Colonic mucosa (tissue), 4 donors: ENCODE results near the gene ADAMTS14. TPM values are rescaled to one million over a fixed set of nuclear protein-coding genes. Genes with fewer than 3 reads are reported as not detected.

ENCODE experiments used
- DNase-seq: peaks from one replicate; pipeline ENCODE4 v3.0.0-alpha.2; 2020
- H3K27ac ChIP-seq: fragments of 200-600 bp; one replicate; pipeline ENCODE4 v1.8.0; 2021
- H3K27me3 ChIP-seq: fragments of 200-600 bp; one replicate; pipeline ENCODE4 v1.8.0; 2021
- H3K36me3 ChIP-seq: fragments of 200-600 bp; one replicate; pipeline ENCODE4 v1.8.0; 2021
- H3K4me1 ChIP-seq: fragments of 200-600 bp; one replicate; pipeline ENCODE4 v1.8.0; 2021; ENCODE audit warnings: mild to moderate bottlenecking
- H3K4me3 ChIP-seq: fragments of 200-600 bp; one replicate; pipeline ENCODE4 v1.8.0; 2021
- H3K9ac ChIP-seq, 2 donors: one replicate each; pipeline ENCODE4 v1.7.0; 2013; ENCODE audit warnings: control low read depth in 2 of 2, low read depth in 2 of 2, low read length in 2 of 2
- H3K9me3 ChIP-seq: fragments of 200-600 bp; one replicate; pipeline ENCODE4 v1.8.0; 2021
- CTCF ChIP-seq: fragments of 200-600 bp; IDR thresholded peaks from one replicate; pipeline ENCODE4 v1.8.0; 2022; ENCODE audit warnings: antibody characterized with exemption, mild to moderate bottlenecking
- intact Hi-C: fragments of 100-400 bp; cut with DNase I; formaldehyde crosslinking; loops from one replicate; pipeline ENCODE4 v1.14.1; 2022
- total RNA-seq, 2 donors: library from RNA; stranded (reverse); fragmentation: NEBNext Ultra II Directional in 1 of 2; extraction: Animal tissue kit (Norgen Biotek cat#: 25700) in 1 of 2; gene quantifications; one replicate each; pipeline ENCODE4 v1.2.1, GENCODE V29; 2021
- donor health status: healthy.
- donor health status: DM: no; HTN: no; CAD: no.
- donor health status: DM: no; HTN: no; CAD: no.

ADAMTS14 gene
- total RNA-seq, 2 donors from 2014 or later, result 0.93 to 1.5 TPM

- no peak overlapping the region for H3K9ac ChIP-seq
- H3K4me3 ChIP-seq, result no peak overlapping the region
- no peak overlapping the region for H3K27ac ChIP-seq
- no peaks in the 10 kb centered on the region for H3K4me1 ChIP-seq
- TF ChIP-seq CTCF, result no peak
- DNase-seq, result peak; percentile 42
- no peaks in the 10 kb centered on the region for H3K36me3 ChIP-seq
- H3K27me3 ChIP-seq, result no peaks in the 10 kb centered on the region
- intact Hi-C loops, result no loop called here
- H3K9me3 ChIP-seq, result no peaks in the 10 kb centered on the region
Observed at GRCh38 chr10:70729763-70730357, 57.6 kb downstream of the ADAMTS14 start.

- Histone ChIP-seq H3K9me3 (no peaks in the 10 kb centered on the region), H3K9ac (no peak overlapping the region), H3K4me1 (no peaks in the 10 kb centered on the region), H3K27me3 (no peaks in the 10 kb centered on the region), H3K36me3 (no peaks in the 10 kb centered on the region), H3K27ac (no peak overlapping the region), H3K4me3 (no peak overlapping the region)
- no peak for DNase-seq
- intact Hi-C loops, result no loop called here
- no peak for TF ChIP-seq CTCF
Observed at GRCh38 chr10:70730955-70731354, 58.6 kb downstream of the ADAMTS14 start.

- no peaks in the 10 kb centered on the region for H3K9me3 ChIP-seq
- DNase-seq, result no peak
- no peaks in the 10 kb centered on the region for H3K27me3 ChIP-seq
- no peaks in the 10 kb centered on the region for H3K4me1 ChIP-seq
- no peak overlapping the region for H3K4me3 ChIP-seq
- H3K27ac ChIP-seq, result no peak overlapping the region
- H3K36me3 ChIP-seq, result no peaks in the 10 kb centered on the region
- intact Hi-C loops, result no loop called here
- no peak for TF ChIP-seq CTCF
- H3K9ac ChIP-seq, result no peak overlapping the region
Observed at GRCh38 chr10:70732569-70732968, 60.3 kb downstream of the ADAMTS14 start.

GRCh38 chr10:70733051-70733450 lies 60.7 kb downstream of the ADAMTS14 start:
- H3K27me3 ChIP-seq, result no peaks in the 10 kb centered on the region
- intact Hi-C loops, result no loop called here
- H3K4me3 ChIP-seq, result no peak overlapping the region
- no peak for TF ChIP-seq CTCF
- no peaks in the 10 kb centered on the region for H3K36me3 ChIP-seq
- H3K4me1 ChIP-seq, result no peaks in the 10 kb centered on the region
- no peak for DNase-seq
- H3K9me3 ChIP-seq, result no peaks in the 10 kb centered on the region
- no peak overlapping the region for H3K27ac ChIP-seq
- no peak overlapping the region for H3K9ac ChIP-seq

GRCh38 chr10:70735161-70735560 lies 62.9 kb downstream of the ADAMTS14 start:
- Histone ChIP-seq H3K27ac (no peak overlapping the region), H3K36me3 (no peaks in the 10 kb centered on the region), H3K27me3 (no peaks in the 10 kb centered on the region), H3K9me3 (no peaks in the 10 kb centered on the region), H3K4me1 (no peaks in the 10 kb centered on the region), H3K4me3 (no peak overlapping the region), H3K9ac (no peak overlapping the region)
- intact Hi-C loops, result no loop called here
- no peak for DNase-seq
- no peak for TF ChIP-seq CTCF
